GM13977 (cell line): ENCODE measurements around the gene TFEC.
"Not testable (repeated sequence)": the region's sequence is repeated elsewhere in the genome, so short reads cannot be mapped to it uniquely, and the experiment has no call there.

Experiments
- DNase-seq: peaks from one replicate; pipeline ENCODE4 v3.0.0; 2012; ENCODE audit warnings: low spot score
- CTCF ChIP-seq: IDR thresholded peaks from 2 replicates; pipeline ENCODE4 v1.5.1; 2012; ENCODE audit warnings: mild to moderate bottlenecking, control low read depth; ENCODE audit not compliant: insufficient read depth; ENCODE audit errors: extremely low read depth, missing control alignments
- in situ Hi-C: fragments of 300-500 bp; cut with MboI; formaldehyde crosslinking; loops from one replicate; pipeline ENCODE4 v1.12.0; 2022; ENCODE audit warnings: low sequenced_read_pairs, low pct_unique_long_range_greater_than_20kb, mixed read lengths, inconsistent platforms; ENCODE audit not compliant: unreplicated experiment

TFEC gene

GRCh38 chr7:116024826-116025809 is 5.4 kb downstream of the TFEC start:
- in situ Hi-C loops, result no loop called here
- TF ChIP-seq CTCF, result no peak
- no peak for DNase-seq

DNA sequence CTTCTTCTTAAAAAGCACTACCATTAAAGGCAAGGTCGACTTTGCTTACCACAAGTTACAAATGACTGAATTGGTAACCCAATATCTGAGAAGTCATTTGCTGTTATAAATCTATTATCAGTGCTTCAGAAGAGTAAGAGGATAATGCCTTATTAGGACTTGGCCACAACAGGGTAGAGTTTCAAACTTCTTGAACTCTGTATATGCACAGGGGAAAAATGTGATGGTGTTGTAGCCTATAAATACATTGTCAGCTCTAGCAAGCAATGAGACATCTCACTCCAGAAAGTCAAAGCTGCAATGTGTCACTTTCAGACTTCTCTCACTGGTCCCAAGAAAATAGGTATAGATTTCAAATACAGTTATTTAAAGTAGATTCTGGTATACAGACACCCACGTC is 9.3 kb downstream of the TFEC start:
- in situ Hi-C loops, result no loop called here
- no peak for TF ChIP-seq CTCF
- no peak for DNase-seq

DNA sequence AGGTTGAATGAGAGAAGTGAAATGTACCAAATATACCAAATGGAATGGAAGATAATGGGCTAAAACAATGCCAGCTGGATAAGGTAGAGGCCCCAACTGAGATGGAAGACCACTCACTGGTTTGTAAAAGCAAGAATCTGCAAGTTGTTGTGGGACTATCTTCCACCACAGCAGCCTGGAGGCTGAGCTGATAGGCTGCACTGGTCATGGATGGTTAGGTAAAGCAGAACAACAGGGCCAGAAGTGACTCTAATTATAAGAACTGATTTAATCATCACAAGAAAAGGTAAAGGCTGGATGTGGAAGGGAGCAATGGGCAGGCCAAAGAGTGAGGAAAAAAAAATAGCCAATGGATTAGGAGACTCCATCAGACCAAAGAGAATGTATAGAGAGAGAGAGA is 11.8 kb downstream of the TFEC start:
- no peak for DNase-seq
- no peak for TF ChIP-seq CTCF
- in situ Hi-C loops, result no loop called here

DNA sequence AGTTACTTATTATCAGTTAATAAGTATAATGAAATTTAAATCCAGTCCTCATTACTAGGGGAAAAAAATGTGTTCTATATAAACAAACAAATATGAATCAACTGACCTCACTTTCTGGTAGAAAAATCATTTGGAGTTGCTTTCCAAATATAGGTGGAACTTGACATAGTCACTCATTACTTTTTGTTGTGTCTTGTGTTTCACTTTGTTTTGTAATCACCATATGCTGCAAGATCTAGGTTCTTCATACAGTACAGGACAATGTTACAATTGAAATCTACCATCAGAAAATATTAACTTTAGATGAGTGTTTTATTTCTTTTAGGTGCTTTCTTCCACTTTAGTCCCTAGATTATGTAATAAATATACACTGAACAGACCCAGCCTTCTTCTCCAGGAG is 16.9 kb downstream of the TFEC start:
- in situ Hi-C loops, result no loop called here
- no peak for DNase-seq
- no peak for TF ChIP-seq CTCF

DNA sequence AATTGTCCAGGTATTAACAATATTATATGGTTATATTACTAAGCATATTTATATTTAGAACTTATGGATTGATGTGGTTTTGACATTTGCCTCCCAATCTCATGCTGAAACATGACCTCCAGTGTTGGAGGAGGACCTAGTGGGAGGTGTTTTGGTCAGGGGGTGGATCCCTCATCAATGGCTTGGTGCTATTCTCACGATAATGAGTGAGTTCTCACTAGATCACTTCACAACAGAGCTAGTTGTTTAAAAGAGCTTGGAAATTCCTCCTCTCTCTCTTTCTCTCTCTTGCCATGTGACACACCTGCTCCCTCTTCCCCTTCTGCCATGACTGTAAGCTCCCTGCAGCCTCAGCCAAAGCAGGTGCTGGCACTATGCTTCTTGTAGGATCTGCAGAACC is 19.0 kb downstream of the TFEC start:
- no peak for TF ChIP-seq CTCF
- DNase-seq, result no peak
- in situ Hi-C loops, result no loop called here

DNA sequence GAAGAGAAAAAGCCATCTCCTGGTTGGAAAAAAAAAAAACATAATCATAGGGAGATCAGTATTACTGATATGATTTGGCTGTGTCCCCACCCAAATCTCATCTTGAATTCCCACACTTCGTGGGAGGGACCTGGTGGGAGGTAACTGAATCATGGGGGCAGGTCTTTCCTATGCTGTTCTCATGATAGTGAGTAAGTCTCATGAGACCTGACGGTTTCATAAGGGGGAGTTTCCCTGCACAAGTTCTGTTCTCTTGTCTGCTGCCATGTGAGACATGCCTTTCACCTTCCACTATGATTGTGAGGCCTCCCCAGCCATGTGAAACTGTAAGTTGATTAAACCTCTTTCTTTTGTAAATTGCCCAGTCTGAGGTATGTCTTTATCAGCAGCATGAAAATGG is 25.8 kb downstream of the TFEC start:
- in situ Hi-C loops, DNase-seq: not testable (repeated sequence)

DNA sequence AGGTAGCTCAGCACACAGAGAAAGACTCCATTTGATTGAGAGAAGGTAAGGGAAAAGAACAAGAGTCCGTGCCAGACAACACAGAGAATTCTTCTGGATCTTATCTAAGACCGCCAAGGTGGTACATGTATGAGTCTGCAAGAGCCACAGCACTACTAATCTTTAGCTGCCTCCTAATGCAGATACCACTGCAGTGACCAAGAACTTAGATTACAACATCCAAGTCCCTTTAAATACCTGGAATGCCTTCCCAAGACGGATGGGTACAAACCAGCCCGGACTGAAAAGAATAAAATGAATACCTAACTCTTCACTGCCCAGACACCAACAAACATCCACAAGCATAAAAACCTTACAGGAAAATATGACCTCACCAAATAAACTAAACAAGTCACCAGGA is 33.3 kb downstream of the TFEC start:
- no peak for DNase-seq
- no peak for TF ChIP-seq CTCF
- in situ Hi-C loops, result no loop called here
